ENCODE results near the gene INTS6. TPM values are rescaled to one million over a fixed set of nuclear protein-coding genes. Genes with fewer than 3 reads are reported as not detected.

INTS6 gene
- polyA plus RNA-seq, 1 donor (not counting 4 experiments of a cell fraction or from before 2014, with no cell fraction given): 44.2 TPM

GRCh38 chr13:51444922-51445321 lies 7.9 kb downstream of the INTS6 start:
- Histone ChIP-seq H3K27ac (ENCODE audit: control insufficient read depth, insufficient read depth, low read length) (no peak overlapping the region), H2AFZ (ENCODE audit: control insufficient read depth, low read length) (no peak overlapping the region), H3K4me1 (ENCODE audit: control insufficient read depth, extremely low read depth, insufficient read depth, low read length) (no peaks in the 10 kb centered on the region), H3K4me3 (ENCODE audit: control insufficient read depth in 2 of 3, extremely low read depth in 1 of 3, insufficient read depth in 2 of 3, low read depth in 1 of 3, low read length in 3 of 3) (no peak overlapping the region), H3K79me2 (ENCODE audit: control insufficient read depth, insufficient read depth, low read length) (peaks cover 2% of the 10 kb centered on the region), H3K9ac (ENCODE audit: control insufficient read depth, extremely low read depth, insufficient read depth, low read length) (no peak overlapping the region), H3K9me1 (ENCODE audit: control insufficient read depth, extremely low read depth, insufficient read depth, low read length) (no peaks in the 10 kb centered on the region), H3K9me3 (ENCODE audit: control insufficient read depth, low read depth, low read length) (no peaks in the 10 kb centered on the region), H3K27me3 (ENCODE audit: control insufficient read depth, extremely low read depth, insufficient read depth, low read length) (no peaks in the 10 kb centered on the region), H3K4me2 (ENCODE audit: control insufficient read depth, extremely low read depth, insufficient read depth, low read depth, low read length) (no peak overlapping the region), H3K36me3 (ENCODE audit: control insufficient read depth in 2 of 2, extremely low read depth in 1 of 2, insufficient read depth in 2 of 2, low read length in 2 of 2) (peaks cover 5 to 7% of the 10 kb centered on the region in 2 experiments), H4K20me1 (ENCODE audit: control insufficient read depth, extremely low read depth, insufficient read depth, low read length) (no peaks in the 10 kb centered on the region)
- FAIRE-seq (no peak), DNase-seq (ENCODE audit: low read depth, low spot score) (no peak)
- TF ChIP-seq EZH2 (IDR thresholded peaks at IDR 0.05; ENCODE audit: low read length) (no peak), CTCF (optimal IDR thresholded peaks at IDR 0.05 in 1 of 3, IDR thresholded peaks at IDR 0.05 in 1 of 3, conservative IDR thresholded peaks at IDR 0.05 in 1 of 3; ENCODE audit: extremely low read depth in 1 of 3, insufficient read depth in 2 of 3, low read length in 3 of 3) (peak in 1 of 3 experiments; percentile 31)
- dilution Hi-C loops (cut with MboI; ENCODE audit: extremely low pct_ligation_motif_present, low sequenced_read_pairs): no loop called here

GRCh38 chr13:51440381-51440780 lies 12.5 kb downstream of the INTS6 start:
- Histone ChIP-seq H3K27ac (ENCODE audit: control insufficient read depth, insufficient read depth, low read length) (no peak overlapping the region), H3K4me3 (ENCODE audit: control insufficient read depth in 2 of 3, extremely low read depth in 1 of 3, insufficient read depth in 2 of 3, low read depth in 1 of 3, low read length in 3 of 3) (no peak overlapping the region), H3K27me3 (ENCODE audit: control insufficient read depth, extremely low read depth, insufficient read depth, low read length) (no peaks in the 10 kb centered on the region), H4K20me1 (ENCODE audit: control insufficient read depth, extremely low read depth, insufficient read depth, low read length) (no peaks in the 10 kb centered on the region), H3K9ac (ENCODE audit: control insufficient read depth, extremely low read depth, insufficient read depth, low read length) (no peak overlapping the region), H3K9me1 (ENCODE audit: control insufficient read depth, extremely low read depth, insufficient read depth, low read length) (no peaks in the 10 kb centered on the region), H3K4me2 (ENCODE audit: control insufficient read depth, extremely low read depth, insufficient read depth, low read depth, low read length) (no peak overlapping the region), H3K79me2 (ENCODE audit: control insufficient read depth, insufficient read depth, low read length) (no peaks in the 10 kb centered on the region), H3K9me3 (ENCODE audit: control insufficient read depth, low read depth, low read length) (no peaks in the 10 kb centered on the region), H3K4me1 (ENCODE audit: control insufficient read depth, extremely low read depth, insufficient read depth, low read length) (no peaks in the 10 kb centered on the region), H2AFZ (ENCODE audit: control insufficient read depth, low read length) (no peak overlapping the region), H3K36me3 (ENCODE audit: control insufficient read depth in 2 of 2, extremely low read depth in 1 of 2, insufficient read depth in 2 of 2, low read length in 2 of 2) (no peaks in the 10 kb centered on the region)
- TF ChIP-seq EZH2 (IDR thresholded peaks at IDR 0.05; ENCODE audit: low read length) (no peak), CTCF (optimal IDR thresholded peaks at IDR 0.05 in 1 of 3, IDR thresholded peaks at IDR 0.05 in 1 of 3, conservative IDR thresholded peaks at IDR 0.05 in 1 of 3; ENCODE audit: extremely low read depth in 1 of 3, insufficient read depth in 2 of 3, low read length in 3 of 3) (no peak)
- DNase-seq (ENCODE audit: low read depth, low spot score) (no peak), FAIRE-seq (no peak)
- dilution Hi-C loops (cut with MboI; ENCODE audit: extremely low pct_ligation_motif_present, low sequenced_read_pairs): no loop called here

Data from keratinocyte (primary cell).